Mesothelial cell of epicardium (in vitro differentiated cells): ENCODE measurements around the gene KCNG1. TPM values are rescaled to one million over a fixed set of nuclear protein-coding genes. Genes with fewer than 3 reads are reported as not detected.

Source experiments
- DNase-seq, 2 experiments: peaks; one replicate each; pipeline ENCODE4 v3.0.0; 2021; ENCODE audit warnings: low spot score in 2 of 2; ENCODE audit not compliant: unreplicated experiment in 2 of 2
- H3K27ac Mint-ChIP-seq: 2 replicates; pipeline ENCODE4 v1.8.0; 2021; ENCODE audit warnings: mixed read lengths
- H3K27me3 Mint-ChIP-seq: 2 replicates; pipeline ENCODE4 v1.8.0; 2021; ENCODE audit warnings: low read depth, mixed read lengths
- H3K36me3 Mint-ChIP-seq: 2 replicates; pipeline ENCODE4 v1.8.0; 2021; ENCODE audit warnings: mixed read lengths
- H3K4me1 Mint-ChIP-seq: 2 replicates; pipeline ENCODE4 v1.8.0; 2021; ENCODE audit warnings: mixed read lengths
- H3K4me3 Mint-ChIP-seq: 2 replicates; pipeline ENCODE4 v1.8.0; 2021; ENCODE audit warnings: mild to moderate bottlenecking, moderate library complexity, mixed read lengths
- H3K9me3 Mint-ChIP-seq: 2 replicates; pipeline ENCODE4 v1.8.0; 2021; ENCODE audit warnings: mixed read lengths
- total RNA-seq: library from RNA; stranded (reverse); gene quantifications from 3 replicates; pipeline ENCODE4 v1.2.1, GENCODE V29; 2021
- TF ChIP-seq, protein P1 (sequence below): fragments of 200-600 bp; sonication (generic); IDR thresholded peaks from one replicate; pipeline ENCODE4 v1.5.0; 2021; ENCODE audit warnings: antibody characterized with exemption; ENCODE audit not compliant: unreplicated experiment

Gene KCNG1
- total RNA-seq, 1 donor from 2014 or later: 44.2 TPM

DNA sequence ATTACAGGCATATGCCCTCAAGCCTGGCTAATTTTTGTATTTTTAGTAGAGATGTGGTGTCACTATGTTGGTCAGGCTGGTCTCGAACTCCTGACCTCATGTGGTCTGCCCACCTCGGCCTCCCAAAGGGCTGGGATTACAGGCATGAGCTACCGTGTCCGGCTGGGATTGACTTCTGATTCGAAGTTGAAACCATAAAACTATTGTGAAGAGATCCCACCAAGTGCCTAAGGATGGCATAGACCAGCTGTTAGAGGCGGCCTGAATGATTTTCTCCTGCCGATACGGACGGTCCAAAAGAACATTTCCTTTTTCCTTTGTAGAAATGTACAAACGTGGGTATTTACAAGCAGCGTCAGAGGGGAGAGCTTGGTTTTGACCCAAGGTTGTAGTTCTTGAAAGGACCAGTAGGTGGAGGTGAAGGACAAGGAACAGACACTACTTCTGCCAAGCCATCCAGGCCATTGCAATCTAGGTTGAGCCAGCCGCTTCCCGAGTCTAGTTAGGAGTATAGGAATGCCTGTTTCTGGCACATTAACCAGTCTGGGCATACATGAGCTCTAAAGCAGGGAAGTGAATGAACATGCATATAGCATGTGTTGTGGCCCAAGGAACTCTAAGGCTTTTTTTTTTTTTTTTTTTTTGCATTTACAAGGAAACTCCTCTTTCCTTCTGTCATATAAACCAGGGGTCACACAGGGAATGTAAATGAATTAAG lies 35.3 kb downstream of the KCNG1 start:
- H3K27ac Mint-ChIP-seq: no peak overlapping the region
- TF ChIP-seq, protein P1, sequence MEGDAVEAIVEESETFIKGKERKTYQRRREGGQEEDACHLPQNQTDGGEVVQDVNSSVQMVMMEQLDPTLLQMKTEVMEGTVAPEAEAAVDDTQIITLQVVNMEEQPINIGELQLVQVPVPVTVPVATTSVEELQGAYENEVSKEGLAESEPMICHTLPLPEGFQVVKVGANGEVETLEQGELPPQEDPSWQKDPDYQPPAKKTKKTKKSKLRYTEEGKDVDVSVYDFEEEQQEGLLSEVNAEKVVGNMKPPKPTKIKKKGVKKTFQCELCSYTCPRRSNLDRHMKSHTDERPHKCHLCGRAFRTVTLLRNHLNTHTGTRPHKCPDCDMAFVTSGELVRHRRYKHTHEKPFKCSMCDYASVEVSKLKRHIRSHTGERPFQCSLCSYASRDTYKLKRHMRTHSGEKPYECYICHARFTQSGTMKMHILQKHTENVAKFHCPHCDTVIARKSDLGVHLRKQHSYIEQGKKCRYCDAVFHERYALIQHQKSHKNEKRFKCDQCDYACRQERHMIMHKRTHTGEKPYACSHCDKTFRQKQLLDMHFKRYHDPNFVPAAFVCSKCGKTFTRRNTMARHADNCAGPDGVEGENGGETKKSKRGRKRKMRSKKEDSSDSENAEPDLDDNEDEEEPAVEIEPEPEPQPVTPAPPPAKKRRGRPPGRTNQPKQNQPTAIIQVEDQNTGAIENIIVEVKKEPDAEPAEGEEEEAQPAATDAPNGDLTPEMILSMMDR: peak; percentile 96
- H3K4me3 Mint-ChIP-seq: no peak overlapping the region
- H3K9me3 Mint-ChIP-seq: no peaks in the 10 kb centered on the region
- H3K36me3 Mint-ChIP-seq: no peaks in the 10 kb centered on the region
- peaks cover 9% of the 10 kb centered on the region for H3K4me1 Mint-ChIP-seq
- no peaks in the 10 kb centered on the region for H3K27me3 Mint-ChIP-seq
- peak; percentile 45 to 77 for DNase-seq

DNA sequence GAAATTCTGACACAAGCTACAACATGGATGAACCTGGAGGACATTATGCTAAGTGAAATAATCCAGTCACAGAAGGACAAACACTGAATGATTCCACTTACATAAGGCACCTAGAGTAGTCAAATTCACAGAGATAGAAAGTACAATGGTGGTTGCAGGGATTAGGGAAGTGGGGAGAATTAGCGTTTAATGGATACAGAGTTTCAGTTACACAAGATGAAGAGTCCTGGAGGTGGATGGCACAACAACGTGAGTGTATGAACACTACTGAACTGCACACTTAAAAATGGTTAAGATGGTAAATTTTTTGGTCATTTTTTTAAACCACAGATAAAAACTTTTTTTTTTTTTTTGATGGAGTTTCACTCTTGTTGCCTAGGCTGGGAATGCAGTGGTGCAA lies 39.6 kb downstream of the KCNG1 start:
- Mint-ChIP-seq H3K4me3 (no peak overlapping the region), H3K36me3 (no peaks in the 10 kb centered on the region), H3K27me3 (peaks cover 5% of the 10 kb centered on the region), H3K4me1 (peaks cover 11% of the 10 kb centered on the region), H3K9me3 (no peaks in the 10 kb centered on the region), H3K27ac (no peak overlapping the region)
- TF ChIP-seq, protein P1: no peak
- DNase-seq: no peak

DNA sequence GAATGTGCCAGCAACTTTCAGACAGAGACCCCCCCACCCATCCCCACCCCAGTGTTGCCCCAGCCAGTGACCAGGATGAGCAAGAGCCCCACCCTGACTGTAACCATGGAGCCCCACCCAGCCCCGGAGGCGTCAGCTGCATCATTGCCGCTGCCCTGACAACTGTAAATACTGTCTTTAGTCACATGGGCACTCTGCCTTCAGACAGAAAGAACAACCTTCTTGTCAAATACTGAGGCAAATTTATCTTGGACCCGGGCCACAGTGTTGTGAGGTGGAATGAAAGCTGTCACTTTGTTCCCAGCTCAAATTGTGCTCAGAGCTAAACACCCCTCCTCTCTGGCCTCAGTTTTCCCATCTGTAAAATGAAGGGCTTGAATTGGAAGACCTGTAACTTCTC lies 40.5 kb downstream of the KCNG1 start:
- no peaks in the 10 kb centered on the region for H3K9me3 Mint-ChIP-seq
- peaks cover 7% of the 10 kb centered on the region for H3K4me1 Mint-ChIP-seq
- H3K27ac Mint-ChIP-seq: no peak overlapping the region
- DNase-seq: no peak
- TF ChIP-seq, protein P1: no peak
- H3K36me3 Mint-ChIP-seq: no peaks in the 10 kb centered on the region
- H3K4me3 Mint-ChIP-seq: no peak overlapping the region
- H3K27me3 Mint-ChIP-seq: peaks cover 5% of the 10 kb centered on the region

DNA sequence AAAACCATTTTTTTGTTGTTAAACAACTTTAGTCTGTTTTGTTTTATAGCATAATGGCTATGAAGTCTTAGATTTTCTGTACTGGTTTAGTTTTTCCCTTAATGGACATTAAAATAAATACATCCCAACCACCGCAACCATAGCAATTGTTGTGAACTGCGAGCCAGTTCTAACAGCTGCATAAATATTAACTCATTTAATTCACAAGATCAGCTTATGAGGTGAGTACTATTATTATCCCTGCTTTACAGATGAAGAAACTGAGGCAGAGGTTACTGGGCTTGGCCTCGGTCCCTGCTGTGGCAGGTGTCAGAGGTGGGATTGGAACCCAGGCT lies 41.2 kb downstream of the KCNG1 start:
- Mint-ChIP-seq H3K4me1 (peaks cover 7% of the 10 kb centered on the region), H3K36me3 (no peaks in the 10 kb centered on the region), H3K9me3 (no peaks in the 10 kb centered on the region), H3K27me3 (peaks cover 5% of the 10 kb centered on the region), H3K27ac (no peak overlapping the region), H3K4me3 (no peak overlapping the region)
- no peak for DNase-seq
- TF ChIP-seq, protein P1: no peak

DNA sequence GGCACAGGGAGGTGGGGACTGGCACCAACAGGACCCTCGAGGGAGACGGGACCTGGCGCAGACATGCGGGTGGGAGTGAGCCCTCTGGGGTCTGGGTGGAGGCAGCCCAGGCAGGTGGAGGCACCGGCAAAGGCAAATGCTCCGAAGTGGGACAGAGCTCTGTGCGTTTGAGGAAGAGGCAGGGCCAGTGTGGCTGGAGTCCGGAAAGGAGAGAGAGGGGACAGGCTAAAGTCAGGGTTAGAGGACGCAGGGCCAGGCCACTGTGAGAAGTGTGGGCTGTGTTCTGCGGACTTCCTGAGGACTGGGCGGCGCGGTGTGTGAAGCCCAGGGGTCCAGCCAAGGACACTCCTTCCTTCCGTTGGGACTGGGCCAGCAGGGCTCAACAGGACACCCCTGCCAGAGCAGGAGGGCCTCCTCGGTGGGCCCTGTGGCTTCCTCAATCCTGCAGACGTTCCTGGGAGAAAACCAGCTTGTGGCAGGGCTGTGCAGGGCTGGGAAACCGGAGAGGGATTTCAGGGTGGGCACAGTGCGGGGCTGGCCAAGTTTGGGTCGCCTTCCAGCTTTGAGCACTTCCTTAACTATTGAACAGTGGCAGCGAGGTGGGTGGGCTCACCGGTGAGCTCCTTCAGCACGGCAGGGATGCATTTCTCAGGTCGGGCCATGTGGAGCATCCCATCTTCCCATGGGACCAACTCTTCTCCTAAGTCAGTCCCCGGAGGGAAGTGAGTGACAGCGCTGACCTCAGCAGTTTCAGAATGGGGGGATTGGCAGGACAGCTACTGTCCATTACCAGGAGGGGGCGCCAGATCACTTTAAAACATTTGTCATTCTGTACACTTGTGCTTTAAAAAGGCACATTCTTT lies 41.8 kb downstream of the KCNG1 start:
- Mint-ChIP-seq H3K4me3 (no peak overlapping the region), H3K9me3 (no peaks in the 10 kb centered on the region), H3K36me3 (no peaks in the 10 kb centered on the region), H3K27ac (no peak overlapping the region), H3K27me3 (peaks cover 5% of the 10 kb centered on the region), H3K4me1 (peaks cover 7% of the 10 kb centered on the region)
- TF ChIP-seq, protein P1: peak; percentile 89
- DNase-seq: peak; percentile 58 to 76
